PC-9 (cell line): Measurements from ENCODE around the gene DHX58. TPM values are rescaled to one million over a fixed set of nuclear protein-coding genes. Genes with fewer than 3 reads are reported as not detected.
"Not testable (repeated sequence)": the region's sequence is repeated elsewhere in the genome, so short reads cannot be mapped to it uniquely, and the experiment has no call there.

Experiments
- BruUV-seq: library from RNA; stranded (reverse); fragments of 400-500 nt; replicated peaks from 2 replicates; lab custom pipeline; 2021; lab: Mats Ljungman, UMichigan
- CTCF ChIA-PET: fragments of 300-600 bp; sonication (Branson Sonifier 250); formaldehyde crosslinking; loops from one replicate; lab custom pipeline; 2022; ENCODE audit warnings: antibody characterized with exemption; lab: Charles Lee
- POLR2A ChIA-PET: fragments of 300-600 bp; sonication (Branson Sonifier 250); formaldehyde crosslinking; loops from one replicate; lab custom pipeline; 2022; ENCODE audit warnings: antibody characterized with exemption; ENCODE audit not compliant: unreplicated experiment; lab: Charles Lee
- DNase-seq, 2 experiments: peaks; one replicate each; pipeline versions ENCODE4 v3.0.0 to v3.0.0-alpha.2; 2015 to 2022; ENCODE audit warnings: mixed read lengths in 1 of 2
- H2AFZ ChIP-seq: fragments of 200-600 bp; sonication (generic); 2 replicates; pipeline ENCODE4 v1.8.1; 2017; ENCODE audit warnings: antibody characterized with exemption
- H3F3A ChIP-seq: fragments of 200-600 bp; sonication (generic); 2 replicates; pipeline ENCODE4 v1.8.1; 2017; ENCODE audit warnings: antibody characterized with exemption, mild to moderate bottlenecking, low read depth; ENCODE audit not compliant: insufficient read depth
- H3K27ac ChIP-seq: fragments of 200-600 bp; sonication (generic); 2 replicates; pipeline ENCODE4 v1.6.1; 2016; ENCODE audit warnings: mixed run types
- H3K27me3 ChIP-seq: fragments of 200-600 bp; sonication (generic); 2 replicates; pipeline ENCODE4 v1.6.1; 2016; ENCODE audit warnings: low read depth, mixed run types; ENCODE audit not compliant: insufficient read depth
- H3K36me3 ChIP-seq: fragments of 200-600 bp; sonication (generic); 2 replicates; pipeline ENCODE4 v1.6.1; 2016; ENCODE audit warnings: low read depth, mixed run types
- H3K4me1 ChIP-seq: fragments of 200-600 bp; sonication (generic); replicated peaks from 2 replicates; pipeline ENCODE4 v1.6.1; 2016; ENCODE audit warnings: mixed run types; ENCODE audit not compliant: insufficient read depth
- H3K4me2 ChIP-seq: fragments of 200-600 bp; sonication (generic); 2 replicates; pipeline ENCODE4 v1.6.1; 2017; ENCODE audit warnings: mixed run types
- H3K4me3 ChIP-seq: fragments of 200-600 bp; sonication (generic); 2 replicates; pipeline ENCODE4 v1.6.1; 2016; ENCODE audit warnings: mixed run types
- H3K79me2 ChIP-seq: fragments of 200-600 bp; sonication (generic); 2 replicates; pipeline ENCODE4 v1.6.1; 2017; ENCODE audit warnings: low read depth, mixed run types
- H3K9me2 ChIP-seq: fragments of 200-600 bp; sonication (generic); 2 replicates; pipeline ENCODE4 v1.8.1; 2017; ENCODE audit warnings: mild to moderate bottlenecking; ENCODE audit not compliant: insufficient read depth
- H3K9me3 ChIP-seq: fragments of 200-600 bp; sonication (generic); 2 replicates; pipeline ENCODE4 v1.8.1; 2016; ENCODE audit warnings: low read depth; ENCODE audit not compliant: insufficient read depth
- H4K20me1 ChIP-seq: fragments of 200-600 bp; sonication (generic); 2 replicates; pipeline ENCODE4 v1.8.1; 2017; ENCODE audit not compliant: insufficient read depth
- EZH2 ChIP-seq: fragments of 200-600 bp; sonication (generic); IDR thresholded peaks from 2 replicates; pipeline ENCODE4 v1.8.0; 2017; ENCODE audit warnings: antibody characterized with exemption, low read depth
- intact Hi-C: fragments of 100-400 bp; cut with micrococcal nuclease; formaldehyde crosslinking; loops from one replicate; pipeline ENCODE4 v1.10.0; 2022; ENCODE audit not compliant: unreplicated experiment
- total RNA-seq: library from RNA; stranded (reverse); gene quantifications from 2 replicates; pipeline ENCODE4 v1.2.3, GENCODE V29; 2021
- TF ChIP-seq, protein P1 (sequence below): fragments of 200-600 bp; sonication (generic); conservative IDR thresholded peaks from 2 replicates; pipeline ENCODE4 v1.6.1; 2017; ENCODE audit warnings: mixed run types, antibody characterized with exemption, mild to moderate bottlenecking, moderate library complexity

DHX58 gene
- total RNA-seq, 1 experiment from 2014 or later: 17.9 TPM

DNA sequence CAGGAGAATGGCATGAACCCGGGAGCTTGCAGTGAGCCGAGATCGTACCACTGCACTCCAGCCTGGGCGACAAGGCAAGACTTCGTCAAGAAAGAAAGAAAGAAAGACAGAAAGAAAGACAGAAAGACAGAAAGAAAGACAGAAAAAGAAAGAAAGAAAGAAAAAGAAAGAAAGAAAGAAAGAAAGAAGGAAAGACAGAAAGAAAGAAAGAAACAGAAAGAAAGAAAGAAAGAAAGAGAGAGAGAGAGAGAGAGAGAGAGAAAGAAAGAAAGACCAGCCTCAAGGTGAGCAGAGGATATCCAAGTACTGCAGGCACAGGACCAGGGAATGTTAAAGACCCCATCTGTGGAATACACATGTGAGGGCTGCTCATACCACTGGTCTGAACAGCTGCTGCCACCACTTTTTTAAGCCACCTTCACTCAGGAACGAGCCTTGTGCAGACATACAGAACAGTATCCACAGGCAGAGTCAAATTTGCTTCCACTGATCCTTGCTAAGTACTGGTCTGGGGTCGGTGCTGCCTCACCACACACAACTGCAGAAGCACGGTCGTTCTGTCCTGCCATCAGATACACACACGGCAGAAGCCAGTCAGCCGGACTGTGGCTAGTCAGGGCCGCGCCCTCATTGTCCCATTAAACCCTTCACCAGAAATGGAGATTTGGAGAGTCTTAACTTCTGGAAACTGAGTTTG, 34.5 kb upstream of the DHX58 start:
- Histone ChIP-seq H3K9me2 (no peaks in the 10 kb centered on the region), H3K27ac (no peak overlapping the region), H3K4me1 (no peaks in the 10 kb centered on the region), H3K4me2 (no peak overlapping the region), H2AFZ (no peak overlapping the region), H3K36me3 (no peaks in the 10 kb centered on the region), H4K20me1 (peaks cover 42% of the 10 kb centered on the region), H3K27me3 (no peaks in the 10 kb centered on the region), H3F3A (0 out of 2 replicates have a peak, but pooled peaks cover 8% of the 10 kb centered on the region), H3K9me3 (no peaks in the 10 kb centered on the region), H3K79me2 (peaks cover 80% of the 10 kb centered on the region), H3K4me3 (no peak overlapping the region)
- CTCF ChIA-PET: no interaction called here
- no peak for DNase-seq
- BruUV-seq: no TSS peak
- TF ChIP-seq EZH2: no peak
- TF ChIP-seq, protein P1, sequence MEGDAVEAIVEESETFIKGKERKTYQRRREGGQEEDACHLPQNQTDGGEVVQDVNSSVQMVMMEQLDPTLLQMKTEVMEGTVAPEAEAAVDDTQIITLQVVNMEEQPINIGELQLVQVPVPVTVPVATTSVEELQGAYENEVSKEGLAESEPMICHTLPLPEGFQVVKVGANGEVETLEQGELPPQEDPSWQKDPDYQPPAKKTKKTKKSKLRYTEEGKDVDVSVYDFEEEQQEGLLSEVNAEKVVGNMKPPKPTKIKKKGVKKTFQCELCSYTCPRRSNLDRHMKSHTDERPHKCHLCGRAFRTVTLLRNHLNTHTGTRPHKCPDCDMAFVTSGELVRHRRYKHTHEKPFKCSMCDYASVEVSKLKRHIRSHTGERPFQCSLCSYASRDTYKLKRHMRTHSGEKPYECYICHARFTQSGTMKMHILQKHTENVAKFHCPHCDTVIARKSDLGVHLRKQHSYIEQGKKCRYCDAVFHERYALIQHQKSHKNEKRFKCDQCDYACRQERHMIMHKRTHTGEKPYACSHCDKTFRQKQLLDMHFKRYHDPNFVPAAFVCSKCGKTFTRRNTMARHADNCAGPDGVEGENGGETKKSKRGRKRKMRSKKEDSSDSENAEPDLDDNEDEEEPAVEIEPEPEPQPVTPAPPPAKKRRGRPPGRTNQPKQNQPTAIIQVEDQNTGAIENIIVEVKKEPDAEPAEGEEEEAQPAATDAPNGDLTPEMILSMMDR: no peak
- intact Hi-C loops: no loop called here
- POLR2A ChIA-PET: no interaction called here

DNA sequence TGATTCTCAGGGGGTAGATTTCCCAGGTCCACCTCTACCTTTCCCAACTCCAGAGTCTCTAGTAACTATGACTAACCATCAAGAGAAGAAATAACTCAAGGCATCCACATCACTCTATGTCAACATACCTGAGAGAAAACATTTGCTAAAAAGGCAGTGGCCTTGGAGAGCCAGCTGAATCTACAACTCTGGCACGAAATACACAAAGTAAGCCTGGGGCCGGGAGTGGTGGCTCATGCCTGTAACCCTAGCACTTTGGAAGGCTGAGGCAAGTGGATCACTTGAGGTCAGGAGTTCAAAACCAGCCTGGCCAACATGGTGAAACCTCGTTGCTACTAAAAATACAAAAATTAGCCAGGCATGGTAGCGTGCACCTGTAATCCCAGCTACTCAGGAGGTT, 30.6 kb upstream of the DHX58 start:
- DNase-seq: peak in 1 of 2 experiments; percentile 50
- POLR2A ChIA-PET, H3K36me3 ChIP-seq, H3K4me2 ChIP-seq, H3K27ac ChIP-seq, CTCF ChIA-PET, BruUV-seq, H3K9me2 ChIP-seq, H3F3A ChIP-seq, H3K27me3 ChIP-seq, H3K4me3 ChIP-seq, H3K4me1 ChIP-seq, H3K9me3 ChIP-seq, H2AFZ ChIP-seq, intact Hi-C loops: not testable (repeated sequence)
- peaks cover 78% of the 10 kb centered on the region for H3K79me2 ChIP-seq
- peaks cover 41% of the 10 kb centered on the region for H4K20me1 ChIP-seq

DNA sequence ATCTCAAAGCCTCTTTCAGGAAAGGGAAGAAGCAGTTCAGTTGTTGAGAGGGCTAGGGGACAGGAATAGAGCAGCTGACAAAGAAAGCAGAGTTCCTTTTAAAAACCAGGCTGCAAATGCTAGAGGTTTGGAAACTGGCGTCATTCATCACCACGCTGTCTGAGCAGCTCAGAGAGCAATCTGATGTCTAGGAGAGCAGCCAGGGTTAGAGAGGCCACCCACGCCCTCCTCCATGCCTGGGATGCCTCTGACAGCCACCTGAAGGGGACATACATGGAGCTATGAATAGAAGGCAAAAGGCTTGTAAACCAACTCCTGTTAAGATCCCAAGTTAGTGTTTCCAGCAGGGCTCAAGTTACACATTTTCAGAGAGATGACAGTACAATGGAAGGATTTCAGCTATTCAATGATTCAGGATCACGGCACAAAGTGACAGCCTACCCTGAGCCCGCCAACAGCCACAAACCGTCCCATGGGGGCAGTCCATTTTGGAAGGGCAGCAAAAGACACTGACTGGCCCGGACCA, 29.9 kb upstream of the DHX58 start:
- BruUV-seq: no TSS peak
- Histone ChIP-seq H3K4me1 (no peaks in the 10 kb centered on the region), H3K4me3 (no peak overlapping the region), H4K20me1 (peaks cover 42% of the 10 kb centered on the region), H3K9me2 (no peaks in the 10 kb centered on the region), H2AFZ (no peak overlapping the region), H3K27me3 (no peaks in the 10 kb centered on the region), H3K4me2 (no peak overlapping the region), H3F3A (no peaks in the 10 kb centered on the region), H3K9me3 (no peaks in the 10 kb centered on the region), H3K27ac (no peak overlapping the region), H3K36me3 (no peaks in the 10 kb centered on the region), H3K79me2 (peaks cover 85% of the 10 kb centered on the region)
- CTCF ChIA-PET: no interaction called here
- intact Hi-C loops: no loop called here
- POLR2A ChIA-PET: no interaction called here
- DNase-seq: no peak
- TF ChIP-seq, protein P1: no peak
